Left lung (tissue), 10 donors: ENCODE data around the gene ADAMTS17. TPM values are rescaled to one million over a fixed set of nuclear protein-coding genes. Genes with fewer than 3 reads are reported as not detected.

Experiments used
- ATAC-seq: fragments of 200-7000 bp; cut with Tn5 transposase; one replicate; pipeline ENCODE4 v1.9.1; 2020; ENCODE audit warnings: moderate library complexity
- DNase-seq, 4 donors: peaks; one replicate each; pipeline ENCODE4 v3.0.0-alpha.2; 2013 to 2020
- H3K27ac ChIP-seq, 2 donors: fragments of 200-600 bp; sonication (generic) in 1 of 2; one replicate each; pipeline versions ENCODE4 v1.5.0 to v1.8.0; 2020 to 2021
- H3K27me3 ChIP-seq, 2 donors: fragments of 200-600 bp; sonication (generic) in 1 of 2; one replicate each; pipeline versions ENCODE4 v1.5.0 to v1.8.0; 2020 to 2021
- H3K36me3 ChIP-seq, 2 donors: fragments of 200-600 bp; sonication (generic) in 1 of 2; one replicate each; pipeline versions ENCODE4 v1.5.0 to v1.8.0; 2020 to 2021
- H3K4me1 ChIP-seq, 2 donors: fragments of 200-600 bp; one replicate each; pipeline ENCODE4 v1.8.0; 2021
- H3K4me3 ChIP-seq, 2 donors: fragments of 200-600 bp; sonication (generic) in 1 of 2; one replicate each; pipeline versions ENCODE4 v1.5.0 to v1.8.0; 2020 to 2021; ENCODE audit warnings: mild to moderate bottlenecking in 1 of 2
- H3K9me3 ChIP-seq, 2 donors: fragments of 200-600 bp; sonication (generic) in 1 of 2; one replicate each; pipeline versions ENCODE4 v1.5.0 to v1.8.0; 2020 to 2021
- intact Hi-C, 2 donors: fragments of 100-400 bp; cut with DNase I; formaldehyde crosslinking; loops; one replicate each; pipeline versions ENCODE4 v1.11.2 to v1.14.2; 2022
- polyA plus RNA-seq, 6 donors: library from polyadenylated mRNA; unstranded; fragments of 120-200 nt; gene quantifications; one replicate each; pipeline ENCODE4 v1.2.1, GENCODE V29; 2013; ENCODE audit not compliant: insufficient read length in 6 of 6
- total RNA-seq, 2 donors: library from RNA; stranded (reverse); fragmentation: NEBNext Ultra II Directional; extraction: Animal tissue kit (Norgen Biotek cat#: 25700); gene quantifications; one replicate each; pipeline ENCODE4 v1.2.1, GENCODE V29; 2021
- TF ChIP-seq, protein P1 (sequence below), 2 donors: fragments of 200-600 bp; sonication (generic) in 1 of 2; IDR thresholded peaks; one replicate each; pipeline versions ENCODE4 v1.5.0 to v1.8.0; 2021; ENCODE audit warnings: antibody characterized with exemption in 2 of 2
- donor health status: DM: no; HTN: yes; CAD: no.
- donor health status: DM: no; HTN: no; CAD: no.

ADAMTS17 gene
- total and polyA plus RNA-seq, 8 donors, result 2.0 to 3.9 (median 3.4) TPM

DNA sequence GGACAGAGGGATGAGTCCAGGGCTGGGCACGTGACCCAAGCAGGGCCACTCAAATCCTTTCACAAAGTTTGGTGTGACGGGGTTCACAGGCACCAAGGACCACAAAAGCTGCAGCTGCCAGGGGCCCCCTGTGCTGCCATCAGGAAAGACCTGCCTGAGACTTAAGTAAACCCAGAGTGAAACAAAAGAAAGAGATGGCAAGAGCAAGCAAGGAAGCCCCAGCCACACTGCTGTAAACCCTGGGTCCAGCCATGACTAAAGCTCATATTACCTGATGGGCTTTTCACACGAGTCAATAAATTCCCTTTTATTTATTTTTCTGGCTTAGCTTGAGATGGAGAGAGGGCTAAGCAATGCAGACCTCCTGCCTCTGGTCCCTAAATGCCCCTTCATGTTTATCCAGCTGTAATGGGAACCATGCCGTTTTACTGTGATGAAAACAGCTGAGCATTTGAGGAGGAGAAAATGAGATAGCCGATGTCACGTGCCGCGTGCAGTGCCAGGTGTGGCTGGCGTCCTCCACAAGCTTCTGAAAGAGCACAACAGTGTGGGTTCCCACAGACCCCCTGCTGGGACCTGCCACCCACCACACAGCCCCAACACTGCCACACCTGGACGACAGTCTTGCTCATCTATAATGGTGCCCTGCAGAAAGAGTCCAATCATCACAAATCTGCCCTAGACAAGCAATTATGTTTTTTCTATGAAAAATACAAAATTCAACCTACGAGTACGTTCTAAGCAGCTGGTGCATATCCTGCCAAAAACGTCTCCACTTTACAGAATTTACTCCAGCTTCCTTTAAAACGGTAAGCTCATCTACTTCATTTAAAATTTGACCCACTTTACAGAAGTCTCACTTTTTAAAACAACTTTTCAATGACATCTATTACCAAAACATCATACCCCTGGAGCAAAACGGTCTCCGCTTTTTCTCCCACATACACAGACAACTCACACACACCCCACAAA lies 34.2 kb downstream of the ADAMTS17 start:
- TF ChIP-seq, protein P1, sequence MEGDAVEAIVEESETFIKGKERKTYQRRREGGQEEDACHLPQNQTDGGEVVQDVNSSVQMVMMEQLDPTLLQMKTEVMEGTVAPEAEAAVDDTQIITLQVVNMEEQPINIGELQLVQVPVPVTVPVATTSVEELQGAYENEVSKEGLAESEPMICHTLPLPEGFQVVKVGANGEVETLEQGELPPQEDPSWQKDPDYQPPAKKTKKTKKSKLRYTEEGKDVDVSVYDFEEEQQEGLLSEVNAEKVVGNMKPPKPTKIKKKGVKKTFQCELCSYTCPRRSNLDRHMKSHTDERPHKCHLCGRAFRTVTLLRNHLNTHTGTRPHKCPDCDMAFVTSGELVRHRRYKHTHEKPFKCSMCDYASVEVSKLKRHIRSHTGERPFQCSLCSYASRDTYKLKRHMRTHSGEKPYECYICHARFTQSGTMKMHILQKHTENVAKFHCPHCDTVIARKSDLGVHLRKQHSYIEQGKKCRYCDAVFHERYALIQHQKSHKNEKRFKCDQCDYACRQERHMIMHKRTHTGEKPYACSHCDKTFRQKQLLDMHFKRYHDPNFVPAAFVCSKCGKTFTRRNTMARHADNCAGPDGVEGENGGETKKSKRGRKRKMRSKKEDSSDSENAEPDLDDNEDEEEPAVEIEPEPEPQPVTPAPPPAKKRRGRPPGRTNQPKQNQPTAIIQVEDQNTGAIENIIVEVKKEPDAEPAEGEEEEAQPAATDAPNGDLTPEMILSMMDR (IDR thresholded peaks at IDR 0.05), result no peak
- ATAC-seq (no peak), DNase-seq (no peak)
- Histone ChIP-seq H3K27me3 (peaks cover 0 to 16% of the 10 kb centered on the region in 2 donors), H3K9me3 (peaks cover 0 to 6% of the 10 kb centered on the region in 2 donors), H3K4me1 (no peaks in the 10 kb centered on the region), H3K4me3 (no peak overlapping the region), H3K27ac (peak overlapping the region in 1 of 2 donors; percentile 9), H3K36me3 (no peaks in the 10 kb centered on the region)
- intact Hi-C loops, result no loop called here

DNA sequence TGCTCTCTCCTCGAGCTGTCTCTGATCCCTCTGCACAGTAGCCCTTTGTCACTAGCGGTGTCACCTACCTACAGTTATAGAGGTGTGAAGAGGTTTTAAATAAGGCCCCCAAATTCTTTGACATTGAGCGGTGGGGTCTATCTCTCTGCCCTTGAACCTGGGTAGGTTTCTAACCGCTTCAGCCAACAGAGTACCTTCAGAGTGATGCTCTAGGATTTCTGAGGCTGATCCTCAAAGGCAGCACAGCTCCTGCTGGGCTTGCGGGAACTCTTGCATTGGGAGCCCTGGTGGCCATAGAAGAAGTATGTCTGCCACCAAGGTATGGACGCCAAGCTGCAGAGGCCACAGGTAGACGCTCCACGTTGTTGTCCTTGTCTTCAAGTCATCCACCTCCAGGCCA lies 35.7 kb downstream of the ADAMTS17 start:
- no peak overlapping the region for H3K27ac ChIP-seq
- intact Hi-C loops, result no loop called here
- ATAC-seq (no peak), DNase-seq (no peak)
- H3K4me3 ChIP-seq, result no peak overlapping the region
- no peaks in the 10 kb centered on the region for H3K36me3 ChIP-seq
- H3K27me3 ChIP-seq, result peaks cover 0 to 16% of the 10 kb centered on the region in 2 donors
- H3K9me3 ChIP-seq, result peaks cover 0 to 12% of the 10 kb centered on the region in 2 donors
- TF ChIP-seq, protein P1 (IDR thresholded peaks at IDR 0.05), result no peak
- no peaks in the 10 kb centered on the region for H3K4me1 ChIP-seq

DNA sequence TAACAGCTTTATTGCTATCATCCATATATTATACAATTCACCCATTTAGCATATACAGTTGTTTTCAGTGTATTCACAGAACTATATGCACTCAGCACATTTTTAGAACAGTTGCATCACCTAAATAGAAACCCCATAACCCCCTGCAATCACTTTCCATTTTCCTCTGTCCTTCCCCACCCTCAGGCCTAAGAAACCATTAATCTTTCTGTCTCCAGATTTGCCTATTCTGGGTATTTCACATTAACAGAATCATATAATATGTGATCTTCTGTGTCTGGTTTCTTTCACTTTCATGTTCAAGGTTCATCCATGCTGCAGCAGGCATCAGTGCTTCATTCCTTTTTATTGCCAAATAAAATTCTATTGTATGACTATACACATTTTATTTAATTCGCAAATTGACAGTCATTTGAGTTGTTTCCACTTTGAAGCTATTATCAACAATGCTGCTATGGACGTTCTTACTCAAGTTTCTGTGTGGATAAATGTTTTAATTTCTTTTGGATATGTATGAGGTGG lies 39.8 kb downstream of the ADAMTS17 start:
- Histone ChIP-seq H3K4me1 (no peaks in the 10 kb centered on the region), H3K4me3 (no peak overlapping the region), H3K9me3 (peaks cover 0 to 25% of the 10 kb centered on the region in 2 donors), H3K27me3 (no peaks in the 10 kb centered on the region), H3K27ac (no peak overlapping the region), H3K36me3 (no peaks in the 10 kb centered on the region)
- intact Hi-C loops, result no loop called here
- ATAC-seq (no peak), DNase-seq (no peak)
- TF ChIP-seq, protein P1 (IDR thresholded peaks at IDR 0.05), result no peak

DNA sequence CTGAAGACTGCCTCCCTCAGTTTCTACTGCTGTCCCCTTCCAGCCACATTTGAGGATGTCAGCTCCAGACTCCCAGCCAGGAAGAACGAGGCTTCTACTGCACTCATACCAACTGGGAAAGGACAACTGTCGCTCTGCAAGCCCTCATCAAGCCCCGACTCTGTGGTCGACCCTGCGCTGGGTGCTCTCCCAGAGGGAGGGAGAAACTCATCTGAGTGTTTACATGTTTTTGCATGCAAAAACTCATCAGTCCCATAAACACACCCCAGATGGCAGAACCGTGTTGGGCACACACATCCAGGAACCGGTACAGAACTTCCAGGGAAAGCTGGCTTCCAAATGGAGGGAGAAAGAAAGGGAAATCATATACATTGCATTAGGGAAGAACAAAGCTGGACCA lies 43.5 kb downstream of the ADAMTS17 start:
- DNase-seq (no peak), ATAC-seq (no peak)
- no peaks in the 10 kb centered on the region for H3K36me3 ChIP-seq
- no peaks in the 10 kb centered on the region for H3K4me1 ChIP-seq
- no peak overlapping the region for H3K27ac ChIP-seq
- intact Hi-C loops, result no loop called here
- TF ChIP-seq, protein P1 (IDR thresholded peaks at IDR 0.05), result no peak
- H3K27me3 ChIP-seq, result no peaks in the 10 kb centered on the region
- peaks cover 0 to 33% of the 10 kb centered on the region in 2 donors for H3K9me3 ChIP-seq
- no peak overlapping the region for H3K4me3 ChIP-seq

DNA sequence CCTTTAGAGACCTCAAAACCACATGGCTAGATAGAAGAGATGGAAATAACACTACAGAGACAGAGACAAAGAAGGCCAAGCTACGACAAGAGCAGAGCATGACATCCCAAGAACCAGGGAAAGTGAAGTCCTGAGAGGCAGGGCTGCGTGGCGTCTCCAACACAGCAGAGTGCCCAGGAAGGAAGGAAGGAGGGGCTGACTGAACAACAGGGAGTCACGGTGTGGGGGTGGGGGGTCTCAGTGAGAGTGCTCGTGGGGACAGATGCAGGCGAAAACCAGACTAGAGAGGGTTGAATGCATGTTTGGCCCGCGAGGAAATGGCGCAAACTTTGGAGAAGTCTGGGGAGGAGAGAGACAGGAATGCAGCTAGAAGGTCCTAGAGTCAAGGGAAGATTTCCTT lies 44.0 kb downstream of the ADAMTS17 start:
- no peaks in the 10 kb centered on the region for H3K4me1 ChIP-seq
- no peak overlapping the region for H3K4me3 ChIP-seq
- ATAC-seq (no peak), DNase-seq (no peak)
- intact Hi-C loops, result no loop called here
- H3K27ac ChIP-seq, result no peak overlapping the region
- no peaks in the 10 kb centered on the region for H3K27me3 ChIP-seq
- peaks cover 0 to 35% of the 10 kb centered on the region in 2 donors for H3K9me3 ChIP-seq
- H3K36me3 ChIP-seq, result no peaks in the 10 kb centered on the region
- TF ChIP-seq, protein P1 (IDR thresholded peaks at IDR 0.05), result no peak
